ENCODE results near the gene DXO.

DXO gene

GRCh38 chr6:31947070-31947675 is 24.8 kb downstream of the DXO start:
- no peak overlapping the region for H3K4me3 ChIP-seq (ENCODE audit: low read depth in 1 of 2, low read length in 1 of 2)
- TF ChIP-seq, protein P1, sequence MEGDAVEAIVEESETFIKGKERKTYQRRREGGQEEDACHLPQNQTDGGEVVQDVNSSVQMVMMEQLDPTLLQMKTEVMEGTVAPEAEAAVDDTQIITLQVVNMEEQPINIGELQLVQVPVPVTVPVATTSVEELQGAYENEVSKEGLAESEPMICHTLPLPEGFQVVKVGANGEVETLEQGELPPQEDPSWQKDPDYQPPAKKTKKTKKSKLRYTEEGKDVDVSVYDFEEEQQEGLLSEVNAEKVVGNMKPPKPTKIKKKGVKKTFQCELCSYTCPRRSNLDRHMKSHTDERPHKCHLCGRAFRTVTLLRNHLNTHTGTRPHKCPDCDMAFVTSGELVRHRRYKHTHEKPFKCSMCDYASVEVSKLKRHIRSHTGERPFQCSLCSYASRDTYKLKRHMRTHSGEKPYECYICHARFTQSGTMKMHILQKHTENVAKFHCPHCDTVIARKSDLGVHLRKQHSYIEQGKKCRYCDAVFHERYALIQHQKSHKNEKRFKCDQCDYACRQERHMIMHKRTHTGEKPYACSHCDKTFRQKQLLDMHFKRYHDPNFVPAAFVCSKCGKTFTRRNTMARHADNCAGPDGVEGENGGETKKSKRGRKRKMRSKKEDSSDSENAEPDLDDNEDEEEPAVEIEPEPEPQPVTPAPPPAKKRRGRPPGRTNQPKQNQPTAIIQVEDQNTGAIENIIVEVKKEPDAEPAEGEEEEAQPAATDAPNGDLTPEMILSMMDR (IDR thresholded peaks at IDR 0.05): no peak
- no peak overlapping the region for H3K27ac ChIP-seq
- no peaks in the 10 kb centered on the region for H3K4me1 ChIP-seq (ENCODE audit: control insufficient read depth in 1 of 2, insufficient read depth in 1 of 2, low read depth in 1 of 2, low read length in 1 of 2)
- H3K9me3 ChIP-seq: no peaks in the 10 kb centered on the region
- H3K36me3 ChIP-seq: peaks cover 15% of the 10 kb centered on the region
- H3K27me3 ChIP-seq: peaks cover 57% of the 10 kb centered on the region

DNA sequence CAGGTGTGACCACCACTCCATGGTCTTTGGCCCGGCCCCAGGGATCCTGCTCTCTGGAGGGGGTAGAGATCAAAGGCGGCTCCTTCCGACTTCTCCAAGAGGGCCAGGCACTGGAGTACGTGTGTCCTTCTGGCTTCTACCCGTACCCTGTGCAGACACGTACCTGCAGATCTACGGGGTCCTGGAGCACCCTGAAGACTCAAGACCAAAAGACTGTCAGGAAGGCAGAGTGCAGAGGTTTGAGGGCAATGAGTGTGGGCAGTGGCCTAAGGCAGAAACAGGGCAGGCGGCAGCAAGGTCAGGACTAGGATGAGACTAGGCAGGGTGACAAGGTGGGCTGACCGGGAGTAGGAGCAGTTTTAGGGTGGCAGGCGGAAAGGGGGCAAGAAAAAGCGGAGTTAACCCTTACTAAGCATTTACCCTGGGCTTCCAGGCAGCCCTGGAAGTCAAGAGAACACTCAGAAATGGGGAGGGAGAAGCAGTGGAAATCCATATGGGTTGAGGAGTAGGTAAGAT is 25.5 kb downstream of the DXO start:
- no peak overlapping the region for H3K27ac ChIP-seq
- H3K9me3 ChIP-seq: no peaks in the 10 kb centered on the region
- H3K4me3 ChIP-seq (ENCODE audit: low read depth in 1 of 2, low read length in 1 of 2): no peak overlapping the region
- TF ChIP-seq, protein P1 (IDR thresholded peaks at IDR 0.05): no peak
- peaks cover 57% of the 10 kb centered on the region for H3K27me3 ChIP-seq
- peaks cover 8% of the 10 kb centered on the region for H3K36me3 ChIP-seq
- H3K4me1 ChIP-seq (ENCODE audit: control insufficient read depth in 1 of 2, insufficient read depth in 1 of 2, low read depth in 1 of 2, low read length in 1 of 2): no peaks in the 10 kb centered on the region

GRCh38 chr6:31945507-31946369 is 26.2 kb downstream of the DXO start, which contains the start of gene CFB:
TSS of gene CFB (plus strand) at chr6:31946095. CDS start at chr6:31946222, 127 bp downstream.
- H3K27ac ChIP-seq: no peak within 1 kb of the TSS
- TF ChIP-seq, protein P1 (IDR thresholded peaks at IDR 0.05): no peak
- peaks cover 1% of the 10 kb centered on the region for H3K36me3 ChIP-seq
- no peaks in the 10 kb centered on the region for H3K4me1 ChIP-seq (ENCODE audit: control insufficient read depth in 1 of 2, insufficient read depth in 1 of 2, low read depth in 1 of 2, low read length in 1 of 2)
- no peaks in the 10 kb centered on the region for H3K9me3 ChIP-seq
- H3K4me3 ChIP-seq (ENCODE audit: low read depth in 1 of 2, low read length in 1 of 2): no peak within 1 kb of the TSS
- peaks cover 57% of the 10 kb centered on the region for H3K27me3 ChIP-seq

DNA sequence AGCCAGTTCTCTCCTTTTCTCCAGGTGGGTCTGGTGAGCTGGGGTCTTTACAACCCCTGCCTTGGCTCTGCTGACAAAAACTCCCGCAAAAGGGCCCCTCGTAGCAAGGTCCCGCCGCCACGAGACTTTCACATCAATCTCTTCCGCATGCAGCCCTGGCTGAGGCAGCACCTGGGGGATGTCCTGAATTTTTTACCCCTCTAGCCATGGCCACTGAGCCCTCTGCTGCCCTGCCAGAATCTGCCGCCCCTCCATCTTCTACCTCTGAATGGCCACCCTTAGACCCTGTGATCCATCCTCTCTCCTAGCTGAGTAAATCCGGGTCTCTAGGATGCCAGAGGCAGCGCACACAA is 26.8 kb downstream of the DXO start:
- Histone ChIP-seq H3K36me3 (no peaks in the 10 kb centered on the region), H3K4me1 (ENCODE audit: control insufficient read depth in 1 of 2, insufficient read depth in 1 of 2, low read depth in 1 of 2, low read length in 1 of 2) (no peaks in the 10 kb centered on the region), H3K27ac (no peak overlapping the region), H3K27me3 (peaks cover 60% of the 10 kb centered on the region), H3K9me3 (no peaks in the 10 kb centered on the region), H3K4me3 (ENCODE audit: low read depth in 1 of 2, low read length in 1 of 2) (no peak overlapping the region)
- TF ChIP-seq, protein P1 (IDR thresholded peaks at IDR 0.05): no peak

GRCh38 chr6:31943742-31944141 is 28.2 kb downstream of the DXO start:
- TF ChIP-seq, protein P1 (IDR thresholded peaks at IDR 0.05): no peak
- no peaks in the 10 kb centered on the region for H3K4me1 ChIP-seq (ENCODE audit: control insufficient read depth in 1 of 2, insufficient read depth in 1 of 2, low read depth in 1 of 2, low read length in 1 of 2)
- no peaks in the 10 kb centered on the region for H3K9me3 ChIP-seq
- H3K27ac ChIP-seq: no peak overlapping the region
- peaks cover 62% of the 10 kb centered on the region for H3K27me3 ChIP-seq
- H3K36me3 ChIP-seq: no peaks in the 10 kb centered on the region
- no peak overlapping the region for H3K4me3 ChIP-seq (ENCODE audit: low read depth in 1 of 2, low read length in 1 of 2)

Measured in neutrophil (primary cell).